ENCODE data around the gene MRPL53. TPM values are rescaled to one million over a fixed set of nuclear protein-coding genes. Genes with fewer than 3 reads are reported as not detected.

MRPL53 gene
- total RNA-seq, 4 donors from 2014 or later: 8.8 to 101 (median 45.8) TPM

DNA sequence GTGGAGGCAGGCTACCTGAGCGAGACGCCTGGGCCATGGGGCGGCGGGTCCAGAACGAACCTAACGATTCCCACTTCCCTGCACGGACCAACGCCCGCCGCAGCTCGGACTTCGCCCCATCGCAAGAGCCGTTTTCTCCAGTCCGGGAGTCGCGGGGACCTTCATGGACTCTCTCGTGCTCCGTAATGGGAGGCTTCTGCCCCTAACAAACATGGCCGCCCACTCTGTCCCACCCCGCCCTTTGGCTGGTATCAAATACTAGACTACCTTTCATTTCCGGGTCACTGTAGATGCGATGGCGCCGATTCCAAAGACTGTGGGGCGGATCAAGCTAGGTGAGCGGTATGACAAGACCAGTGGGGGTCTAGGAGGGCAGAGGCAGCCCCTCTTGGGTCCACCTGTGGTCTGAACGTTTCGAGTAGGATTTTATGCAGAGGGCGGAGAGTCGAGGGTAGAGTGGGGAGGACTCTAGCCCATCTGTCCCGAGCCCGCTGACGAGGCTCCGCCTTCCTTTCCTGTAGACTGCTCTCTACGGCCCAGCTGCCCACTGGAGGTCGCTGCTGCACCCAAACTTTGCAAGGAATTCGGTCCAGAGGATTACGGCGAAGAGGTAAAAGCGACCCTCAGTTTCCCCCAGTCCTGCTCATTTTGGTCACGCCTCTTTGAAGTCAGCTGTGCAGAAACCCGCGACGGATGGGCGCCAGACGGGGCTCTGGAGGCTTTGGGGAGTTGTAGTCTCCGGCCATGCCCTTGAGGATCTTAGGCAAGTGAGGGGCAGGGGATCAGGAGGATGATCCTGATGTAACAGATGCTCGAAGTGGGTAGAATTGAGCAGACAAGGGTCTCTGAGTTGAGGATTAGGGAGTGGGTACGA lies 10.6 kb upstream of the MRPL53 start, which contains the start of the genes CCDC142 and TTC31:
TSS of gene CCDC142 (minus strand) at position 198 of the 874 bp plus-strand sequence. CDS start at position 37, 161 bp downstream.
TSS of gene TTC31 (plus strand) at position 281 of the 874 bp plus-strand sequence. CDS start at position 296, 15 bp downstream.
- no peaks in the 10 kb centered on the region for H3K36me3 ChIP-seq
- intact Hi-C loops (cut with DNase I; ENCODE audit: low total_unique reads): loop anchor here (2.0 kb wide), 1 partner anchor 106 kb away; no protein-coding TSS in a partner anchor
- peaks cover 0 to 10% of the 10 kb centered on the region in 2 donors for H3K4me1 ChIP-seq
- no peaks in the 10 kb centered on the region for H3K27me3 ChIP-seq
- peak in 1 of 2 donors; percentile 29 for TF ChIP-seq POLR2A (IDR thresholded peaks at IDR 0.05)
- peak; percentile 84 to 89 (median 87) for TF ChIP-seq CTCF (IDR thresholded peaks at IDR 0.05)
- H3K27ac ChIP-seq: peak within 1 kb of the TSS; percentile 91 to 93
- no peaks in the 10 kb centered on the region for H3K9me3 ChIP-seq
- H3K4me3 ChIP-seq: peak within 1 kb of the TSS; percentile 91 to 93
- DNase-seq: peak; percentile 95 to 98

GRCh38 chr2:74481961-74482800 lies 9.7 kb upstream of the MRPL53 start:
- no peaks in the 10 kb centered on the region for H3K27me3 ChIP-seq
- peak overlapping the region; percentile 91 to 93 for H3K4me3 ChIP-seq
- H3K9me3 ChIP-seq: no peaks in the 10 kb centered on the region
- no peak for TF ChIP-seq POLR2A (IDR thresholded peaks at IDR 0.05)
- no peak for TF ChIP-seq CTCF (IDR thresholded peaks at IDR 0.05)
- intact Hi-C loops (cut with DNase I; ENCODE audit: low total_unique reads): loop anchor here (2.0 kb wide), 1 partner anchor 107 kb away; no protein-coding TSS in a partner anchor
- H3K27ac ChIP-seq: peak overlapping the region; percentile 91 to 93
- peaks cover 0 to 10% of the 10 kb centered on the region in 2 donors for H3K4me1 ChIP-seq
- H3K36me3 ChIP-seq: no peaks in the 10 kb centered on the region
- DNase-seq: no peak

DNA sequence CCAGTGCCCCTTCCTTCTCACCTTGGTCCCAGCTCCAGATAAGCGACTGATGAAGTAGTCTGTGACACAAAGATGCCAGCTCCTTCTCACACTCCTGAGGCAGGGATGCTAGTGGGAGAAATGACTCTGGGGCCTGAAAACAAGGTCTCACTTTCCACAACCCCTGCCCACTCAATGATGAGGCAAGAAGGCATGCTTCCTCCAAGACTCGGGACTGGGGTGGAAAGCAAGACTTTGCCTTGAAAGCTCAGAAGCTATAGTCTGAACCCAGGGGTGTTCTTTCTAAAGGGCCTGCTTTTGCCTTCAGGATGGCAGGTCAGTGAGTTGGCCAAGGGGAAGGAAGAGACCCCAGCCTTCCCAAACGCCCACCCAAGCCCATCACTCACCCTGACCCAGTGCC lies 9.0 kb upstream of the MRPL53 start:
- Histone ChIP-seq H3K27ac (no peak overlapping the region), H3K36me3 (no peaks in the 10 kb centered on the region)
- intact Hi-C loops (cut with DNase I; ENCODE audit: low total_unique reads): no loop called here

GRCh38 chr2:74474899-74475298 lies 2.4 kb upstream of the MRPL53 start:
- Histone ChIP-seq H3K4me1 (no peaks in the 10 kb centered on the region), H3K27me3 (no peaks in the 10 kb centered on the region), H3K4me3 (no peak overlapping the region), H3K36me3 (no peaks in the 10 kb centered on the region), H3K9me3 (no peaks in the 10 kb centered on the region), H3K27ac (no peak overlapping the region)
- intact Hi-C loops (cut with DNase I; ENCODE audit: low total_unique reads): no loop called here
- TF ChIP-seq POLR2A (IDR thresholded peaks at IDR 0.05) (no peak), CTCF (IDR thresholded peaks at IDR 0.05) (no peak)
- DNase-seq: no peak

More for the DNA sequence above, 9.0 kb upstream of the MRPL53 start:
- DNase-seq: no peak
- TF ChIP-seq POLR2A (IDR thresholded peaks at IDR 0.05) (no peak), CTCF (IDR thresholded peaks at IDR 0.05) (no peak)
- Histone ChIP-seq H3K4me1 (peaks cover 0 to 10% of the 10 kb centered on the region in 2 donors), H3K9me3 (no peaks in the 10 kb centered on the region), H3K27me3 (no peaks in the 10 kb centered on the region), H3K4me3 (peak overlapping the region; percentile 91 to 93)
